OCI-M1 (cell line): ENCODE measurements around the gene GNA14.

Source experiments
- DNase-seq: peaks from one replicate; lab custom pipeline; 2025; lab: John Stamatoyannopoulos, UW

GNA14 gene

DNA sequence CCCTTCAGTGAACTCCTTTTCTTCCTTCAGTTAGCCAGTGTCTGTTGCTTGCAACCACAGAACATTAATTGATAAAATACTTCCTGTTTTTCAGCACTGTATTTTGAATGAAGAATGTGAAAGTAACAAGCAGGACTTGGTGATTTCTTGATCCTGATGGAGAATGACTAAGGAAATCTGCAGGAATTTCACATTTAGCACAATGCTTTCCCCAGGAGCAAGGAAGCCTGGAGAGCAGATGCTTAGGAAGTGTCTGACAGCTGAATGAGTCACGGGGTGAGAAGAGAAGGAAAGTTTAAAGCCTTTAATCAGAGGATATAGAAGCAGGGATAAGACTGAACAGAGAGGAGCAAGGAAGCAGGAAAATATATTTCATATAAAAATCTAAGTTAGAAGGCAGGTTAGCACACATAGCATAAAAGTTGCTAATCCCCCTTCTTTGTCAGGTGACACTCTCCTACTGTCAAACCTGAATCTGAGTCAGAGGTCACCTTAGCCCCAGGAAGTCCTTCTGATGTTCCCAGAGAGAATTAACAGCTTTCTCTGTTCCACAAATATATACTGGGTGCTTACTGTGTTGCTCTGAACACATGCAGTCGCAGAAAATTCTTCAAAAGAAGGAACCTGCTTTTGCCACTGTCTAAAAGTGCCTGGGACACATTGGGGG is 59.7 kb downstream of the GNA14 start:
- DNase-seq: peak; percentile 74

DNA sequence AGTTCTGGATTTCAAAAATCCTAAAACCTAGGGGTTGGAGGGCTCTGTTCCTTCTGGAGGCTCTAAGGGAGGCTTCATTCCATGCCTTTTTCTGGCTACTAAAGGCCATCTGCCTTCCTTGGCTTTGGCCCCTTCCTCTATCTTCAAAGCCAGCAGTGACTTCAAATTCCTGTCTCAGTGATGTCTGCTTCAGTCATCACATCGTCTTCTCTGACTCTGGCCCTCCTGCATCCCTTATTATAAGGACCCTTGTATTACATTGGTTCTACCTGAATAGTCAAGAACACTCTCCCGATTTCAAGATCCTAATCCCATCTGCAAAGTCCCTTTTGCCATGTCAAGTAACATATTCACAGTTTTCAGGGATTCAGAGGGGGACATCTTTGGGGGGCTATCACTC is 60.3 kb downstream of the GNA14 start:
- no peak for DNase-seq

DNA sequence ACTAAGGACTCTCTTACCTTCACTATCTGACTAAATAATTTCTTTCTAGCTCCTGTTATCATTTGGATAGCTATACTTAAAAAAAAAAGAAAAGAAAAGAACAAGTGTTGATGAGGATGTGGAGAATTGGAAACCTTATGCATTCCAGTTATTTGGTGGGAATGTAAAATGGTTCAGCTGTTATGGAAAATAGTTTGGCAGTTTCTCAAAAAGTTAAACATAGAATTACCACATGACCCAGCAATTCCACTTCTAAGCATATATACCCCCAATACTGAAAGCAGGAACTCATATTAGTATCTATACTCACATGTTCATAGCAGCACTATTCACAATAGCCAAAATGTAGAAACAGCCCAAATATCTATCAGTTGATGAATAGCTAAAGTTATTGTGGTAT is 61.1 kb downstream of the GNA14 start:
- DNase-seq: no peak

DNA sequence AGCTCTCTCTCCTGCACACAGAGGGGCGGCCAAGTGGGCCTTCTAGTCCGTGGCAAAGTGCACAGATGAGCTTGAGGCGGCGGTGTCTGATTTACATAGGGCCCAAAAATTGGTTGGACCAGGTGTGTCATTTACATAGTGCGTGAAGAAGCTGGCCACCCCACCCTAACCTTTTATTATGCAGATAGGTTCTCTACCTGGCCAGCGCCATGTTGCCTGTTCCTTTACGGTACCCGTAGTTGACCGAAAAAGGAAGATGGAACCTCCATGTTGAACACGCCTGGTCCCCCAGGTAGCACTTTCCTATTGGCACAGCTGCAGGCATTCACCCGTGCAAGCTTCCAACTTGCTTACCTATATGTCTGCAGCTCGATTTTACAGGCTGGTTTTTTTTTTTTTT is 61.5 kb downstream of the GNA14 start:
- DNase-seq: no peak

DNA sequence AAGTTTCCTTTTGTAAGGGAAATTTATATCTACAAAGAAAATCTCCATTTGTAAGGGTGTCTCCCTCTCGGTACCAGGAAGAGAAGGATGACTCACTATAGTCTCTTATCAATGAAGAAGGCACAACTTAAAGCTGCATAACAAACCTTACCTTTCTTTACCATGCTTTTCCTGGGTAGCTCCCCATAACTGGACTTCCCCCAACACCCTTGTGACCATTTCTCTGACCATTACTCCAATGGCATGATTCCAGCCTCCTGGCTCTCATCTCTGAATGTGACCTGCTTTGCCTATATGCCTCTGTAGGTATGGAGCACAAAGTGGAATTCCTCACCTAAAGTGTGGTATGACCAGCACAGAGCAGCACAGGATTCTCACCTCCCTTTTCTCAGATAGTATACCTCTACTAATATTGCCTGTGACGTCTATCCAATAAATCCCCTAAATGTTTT is 62.8 kb downstream of the GNA14 start:
- DNase-seq: peak; percentile 66

DNA sequence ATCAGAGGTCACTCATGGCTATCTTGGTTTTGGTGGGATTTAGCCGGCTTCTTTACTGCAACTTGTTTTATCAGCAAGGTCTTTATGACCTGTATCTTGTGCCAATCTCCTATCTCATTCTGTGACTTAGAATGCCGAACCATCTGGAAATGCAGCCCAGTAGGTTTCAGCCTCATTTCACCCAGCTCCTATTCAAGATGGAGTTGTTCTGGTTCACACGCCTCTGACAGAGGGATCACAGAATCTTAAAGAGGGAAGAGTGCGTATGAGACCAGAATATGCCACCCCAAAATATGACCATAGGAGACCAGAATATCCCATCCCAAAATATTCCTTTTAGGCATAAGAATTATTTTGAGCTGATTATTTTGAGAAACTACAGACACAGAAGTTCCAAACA is 63.2 kb downstream of the GNA14 start:
- DNase-seq: peak; percentile 42

DNA sequence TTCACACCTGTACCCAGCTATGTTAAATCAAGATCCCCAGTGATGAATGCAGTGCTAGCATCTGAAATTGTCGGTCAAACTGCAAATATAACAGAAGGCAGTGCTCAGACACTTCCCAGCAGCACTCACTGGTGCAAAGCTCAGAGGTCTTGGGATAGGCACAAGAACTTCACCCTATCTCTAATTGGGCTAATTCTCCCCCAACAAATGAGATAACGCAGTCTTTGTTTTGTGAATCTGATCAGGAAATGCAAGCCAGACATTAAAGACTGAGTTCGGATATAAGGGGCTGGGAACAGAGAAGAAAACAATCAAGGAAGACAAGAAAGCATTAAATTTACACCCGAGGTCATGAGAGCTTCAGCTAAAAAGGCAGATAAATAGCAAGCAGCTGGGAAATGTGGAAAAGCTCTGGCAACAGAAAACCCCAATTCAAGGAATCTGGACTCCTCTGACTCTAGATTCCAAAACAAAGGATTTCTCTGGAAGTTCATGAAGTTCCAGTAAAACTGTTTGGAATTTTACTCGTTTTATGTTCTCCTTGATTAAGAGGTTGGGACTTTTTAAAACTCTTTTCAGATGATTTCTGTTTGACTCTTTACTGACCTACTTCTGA is 65.1 kb downstream of the GNA14 start:
- DNase-seq: no peak

DNA sequence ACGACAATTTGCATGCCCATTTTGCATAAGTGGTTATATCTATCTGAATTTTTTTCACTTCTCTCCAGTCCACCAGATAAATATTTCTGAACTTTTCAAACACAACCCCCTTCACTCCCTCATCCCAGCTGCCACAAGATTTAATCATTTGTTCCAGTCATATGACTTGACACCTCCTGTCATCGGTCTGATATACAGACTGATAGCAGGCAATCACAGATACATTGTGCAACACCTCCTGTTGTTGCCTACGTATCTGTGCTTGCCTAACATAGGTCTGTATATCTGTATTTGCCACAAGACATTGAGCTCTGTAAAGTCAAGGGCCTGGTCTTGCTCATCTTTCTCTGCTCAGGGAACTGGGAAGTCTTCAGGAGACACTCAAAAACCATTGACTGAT is 65.6 kb downstream of the GNA14 start:
- DNase-seq: peak; percentile 31

DNA sequence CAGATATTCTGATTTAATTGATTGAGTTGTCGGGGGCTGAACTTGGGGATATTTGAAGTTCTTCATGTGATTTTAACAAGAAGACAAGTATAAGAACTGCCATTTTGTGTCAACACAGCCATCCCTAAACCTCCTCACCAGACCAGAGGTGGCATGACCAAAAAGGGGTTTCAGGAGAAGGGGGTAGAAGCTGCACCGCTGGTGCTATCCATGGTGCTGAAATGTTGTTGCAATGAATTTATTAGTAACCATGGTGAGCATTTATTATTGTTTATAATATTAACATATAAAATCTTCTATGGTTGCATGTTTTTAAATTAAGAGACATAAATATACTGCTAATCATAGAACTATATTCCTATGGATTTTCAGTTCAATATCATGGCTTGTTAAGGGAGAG is 72.3 kb downstream of the GNA14 start:
- DNase-seq: peak; percentile 49

DNA sequence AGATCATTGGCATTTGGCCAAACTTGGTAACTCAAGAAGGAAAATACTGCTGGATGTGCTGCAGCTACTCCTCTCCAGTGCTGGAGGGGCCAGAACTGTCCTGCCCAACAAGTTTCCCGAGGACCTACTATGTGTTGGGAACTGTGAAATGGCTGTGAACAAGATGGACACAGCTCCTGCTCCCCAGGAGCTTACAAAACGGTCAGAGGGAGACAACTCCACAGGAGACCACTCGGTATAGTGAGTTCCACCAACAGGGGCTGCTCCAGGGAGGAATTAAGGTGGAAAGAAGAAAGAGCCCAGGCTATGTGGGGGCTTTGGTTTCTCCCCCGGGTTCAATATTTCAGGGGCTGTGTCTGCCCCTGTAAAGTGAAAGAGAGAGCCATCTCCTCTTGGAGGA is 78.8 kb downstream of the GNA14 start:
- DNase-seq: no peak

DNA sequence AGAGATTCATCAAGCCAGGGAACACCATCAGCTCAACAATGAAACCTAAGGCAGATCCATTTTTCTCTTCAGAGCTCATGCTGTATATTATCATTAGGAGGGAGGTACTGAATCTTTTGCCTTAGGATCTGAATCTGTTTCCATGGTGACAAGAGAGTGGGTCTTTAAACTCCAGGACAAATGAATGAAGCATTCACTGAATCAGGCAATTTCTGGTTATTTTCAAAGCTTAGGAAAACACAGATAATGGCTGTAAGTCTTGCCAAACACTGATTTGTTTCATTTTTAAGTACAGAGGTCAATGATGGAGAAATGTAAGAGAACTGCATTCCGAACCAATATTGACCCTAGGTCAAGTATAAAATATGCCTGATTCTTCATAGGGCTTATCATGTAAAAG is 84.9 kb downstream of the GNA14 start:
- no peak for DNase-seq

DNA sequence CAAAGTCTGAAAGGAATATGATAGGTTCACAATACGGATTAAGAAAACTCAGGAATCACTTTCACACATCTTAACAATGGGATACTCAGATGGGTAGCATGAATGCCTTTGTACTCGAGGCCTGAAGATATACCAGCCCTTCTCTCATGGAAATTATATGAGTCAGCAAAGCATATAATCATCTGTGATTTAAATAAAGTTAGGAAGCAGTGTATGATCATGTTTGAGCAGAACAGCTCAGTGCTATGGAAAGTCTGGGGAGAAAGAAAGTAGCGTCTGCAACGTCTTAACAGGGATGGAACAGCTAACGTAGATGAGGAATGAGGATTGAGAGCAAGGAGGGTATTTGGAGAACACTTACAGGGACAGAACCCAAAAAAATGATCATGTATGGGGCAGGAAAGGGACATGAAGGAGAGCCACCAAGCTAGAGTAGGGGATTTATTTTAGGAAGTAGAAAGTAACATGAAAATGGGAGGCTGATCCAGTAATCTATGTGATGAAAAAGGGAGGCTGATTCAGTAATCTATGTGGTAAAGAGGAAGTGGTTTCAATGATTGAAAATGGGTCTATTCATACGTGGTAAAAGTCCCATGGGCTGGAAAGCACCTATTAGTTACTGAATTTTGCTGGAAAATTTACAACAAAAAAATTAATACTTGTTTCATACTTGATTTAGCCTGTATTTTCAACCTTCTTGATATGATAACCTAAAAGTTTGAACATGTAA is 85.9 kb downstream of the GNA14 start:
- DNase-seq: peak; percentile 34

DNA sequence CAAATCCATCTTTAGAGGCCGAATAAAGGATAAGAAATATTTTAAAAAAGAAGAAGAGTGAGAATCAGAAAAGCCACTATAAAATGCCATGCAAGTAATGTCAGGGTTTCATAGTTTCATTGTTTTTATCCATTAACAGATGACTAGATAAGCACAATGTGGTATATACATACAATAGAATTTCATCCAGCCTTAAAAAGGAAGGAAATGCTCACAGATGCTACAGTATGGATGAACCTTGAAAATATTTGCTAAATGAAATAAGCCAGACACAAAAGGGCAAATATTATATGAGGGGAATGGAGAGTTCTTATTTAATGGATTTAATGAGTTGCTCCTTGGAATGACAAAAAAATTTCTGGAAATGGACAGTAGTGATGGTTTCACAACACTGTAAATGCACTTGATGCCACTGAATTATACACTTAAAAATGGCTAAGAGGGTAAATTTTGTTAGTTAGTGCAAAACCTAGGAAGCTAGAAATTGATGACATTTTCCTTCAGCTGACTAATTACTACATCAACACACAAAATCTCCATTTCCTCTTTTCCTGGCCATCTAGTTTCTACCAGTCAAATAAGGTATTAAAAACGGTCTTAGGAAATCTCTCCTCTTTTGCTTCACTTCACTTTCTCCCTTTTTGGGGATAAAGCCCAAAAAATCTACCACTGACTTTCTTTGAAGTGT is 86.6 kb downstream of the GNA14 start:
- peak; percentile 3 for DNase-seq

DNA sequence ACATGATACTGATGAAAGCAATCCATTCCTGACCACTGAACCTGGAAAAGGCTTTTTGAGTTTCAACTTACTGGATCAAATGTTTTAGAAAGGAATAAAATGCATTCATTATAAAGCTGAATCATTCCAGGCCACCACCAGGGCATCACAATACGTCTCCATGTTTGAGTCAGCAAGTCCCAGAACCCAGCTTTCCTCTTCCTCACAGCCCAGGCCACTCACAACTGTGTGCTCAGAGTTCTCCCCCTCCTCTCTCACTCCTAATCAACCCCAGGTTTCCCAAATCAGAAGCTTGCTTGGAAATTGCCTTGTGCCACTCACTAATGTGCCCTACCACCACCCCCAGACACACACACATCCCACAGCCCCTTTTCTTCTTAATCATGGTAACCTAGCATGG is 91.7 kb downstream of the GNA14 start:
- no peak for DNase-seq

DNA sequence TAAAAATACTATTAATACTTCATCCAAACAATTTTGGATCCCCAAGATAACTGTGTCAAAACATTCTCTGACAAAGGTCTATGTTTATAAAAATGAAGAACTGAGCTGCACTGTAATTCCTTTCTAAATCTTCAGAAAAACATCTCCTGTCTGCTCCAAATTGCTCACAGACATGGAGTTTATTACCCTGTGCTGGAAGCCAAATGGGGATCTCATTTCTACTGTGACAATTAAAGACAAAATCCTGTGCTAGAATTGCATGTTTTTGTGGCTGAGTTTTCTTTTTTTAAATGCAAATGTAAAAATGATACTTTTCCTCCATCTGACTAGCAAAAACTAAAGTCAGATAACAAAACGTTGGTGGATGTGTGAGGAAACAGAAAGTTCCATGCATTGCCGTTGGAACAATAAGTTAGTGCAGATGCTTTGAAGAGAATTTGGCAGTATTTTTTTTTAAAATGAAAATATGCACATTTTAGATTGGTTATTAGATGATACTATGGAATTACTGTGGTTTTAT is 93.5 kb downstream of the GNA14 start:
- DNase-seq: no peak

DNA sequence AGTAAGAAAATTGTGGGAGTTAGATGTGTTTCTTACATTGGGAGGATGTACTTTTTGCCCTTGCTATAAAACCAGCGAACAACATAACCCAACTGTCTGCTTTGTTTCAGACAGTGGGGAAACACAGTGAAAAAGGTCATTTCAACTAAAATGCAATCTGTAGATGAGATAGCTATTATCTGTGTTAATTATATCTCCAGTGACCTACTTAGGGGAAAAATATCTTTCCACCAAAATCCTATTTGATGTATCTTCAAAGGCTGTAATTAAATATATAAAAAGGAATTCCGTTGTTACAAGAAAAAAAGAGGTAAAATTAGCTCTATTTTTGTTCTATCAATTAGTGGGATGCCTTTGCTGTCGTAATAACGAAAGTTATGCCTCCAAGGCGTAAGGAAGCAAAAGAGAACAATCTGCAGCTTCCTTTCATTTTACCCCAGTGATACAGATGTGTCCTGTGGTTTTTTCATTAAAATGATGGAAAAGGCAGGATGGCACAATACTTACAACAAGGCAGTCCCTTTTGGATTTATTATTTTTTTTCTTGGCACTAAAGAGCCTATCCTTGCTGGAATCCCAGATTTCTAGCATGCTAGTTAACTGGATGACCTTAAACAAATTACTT is 100.9 kb downstream of the GNA14 start:
- DNase-seq: no peak

DNA sequence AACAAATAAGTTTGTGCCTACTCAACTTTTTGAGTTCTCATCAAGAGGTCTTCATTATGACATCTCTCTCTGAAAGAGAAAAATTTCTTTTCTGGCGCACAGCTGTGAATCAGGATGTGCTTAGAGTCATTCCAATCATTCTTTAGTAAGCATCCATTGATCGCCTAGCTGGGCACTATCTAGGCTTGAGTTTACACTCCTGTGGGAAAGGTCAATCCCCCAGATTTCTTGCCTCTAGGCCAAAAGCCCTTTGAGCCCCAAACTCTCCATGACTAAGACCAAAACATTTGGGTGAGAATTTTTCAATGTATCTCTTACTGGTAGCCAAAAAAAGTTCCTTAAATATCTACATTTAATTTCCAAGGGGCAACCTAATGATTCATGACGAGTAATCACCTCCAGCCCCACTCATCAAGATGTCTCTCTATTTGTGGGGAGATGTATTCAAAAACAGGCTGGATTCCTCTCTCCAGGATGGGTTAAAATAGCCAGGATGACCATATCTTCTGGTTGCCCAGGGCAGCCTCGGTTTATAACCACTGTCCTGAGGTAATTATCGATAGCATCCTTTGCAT is 101.7 kb downstream of the GNA14 start:
- no peak for DNase-seq

DNA sequence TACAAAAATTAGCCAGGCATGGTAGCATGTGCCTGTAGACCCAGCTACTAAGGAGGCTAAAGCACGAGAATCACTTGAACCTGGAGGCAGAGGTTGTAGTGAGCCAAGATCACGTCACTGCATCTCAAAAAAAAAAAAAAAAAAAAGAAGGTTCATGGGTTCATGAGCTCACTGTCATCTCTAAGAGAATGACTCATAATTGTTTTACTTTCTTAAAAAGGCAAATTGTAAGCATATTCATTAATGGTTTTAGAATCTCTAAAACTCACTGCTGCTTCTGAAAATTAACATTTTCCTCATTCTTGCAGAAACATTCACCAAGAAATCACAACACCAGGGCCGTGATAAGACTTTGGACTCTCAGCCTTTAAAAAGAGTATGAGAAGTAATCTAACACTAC is 103.6 kb downstream of the GNA14 start:
- no peak for DNase-seq

DNA sequence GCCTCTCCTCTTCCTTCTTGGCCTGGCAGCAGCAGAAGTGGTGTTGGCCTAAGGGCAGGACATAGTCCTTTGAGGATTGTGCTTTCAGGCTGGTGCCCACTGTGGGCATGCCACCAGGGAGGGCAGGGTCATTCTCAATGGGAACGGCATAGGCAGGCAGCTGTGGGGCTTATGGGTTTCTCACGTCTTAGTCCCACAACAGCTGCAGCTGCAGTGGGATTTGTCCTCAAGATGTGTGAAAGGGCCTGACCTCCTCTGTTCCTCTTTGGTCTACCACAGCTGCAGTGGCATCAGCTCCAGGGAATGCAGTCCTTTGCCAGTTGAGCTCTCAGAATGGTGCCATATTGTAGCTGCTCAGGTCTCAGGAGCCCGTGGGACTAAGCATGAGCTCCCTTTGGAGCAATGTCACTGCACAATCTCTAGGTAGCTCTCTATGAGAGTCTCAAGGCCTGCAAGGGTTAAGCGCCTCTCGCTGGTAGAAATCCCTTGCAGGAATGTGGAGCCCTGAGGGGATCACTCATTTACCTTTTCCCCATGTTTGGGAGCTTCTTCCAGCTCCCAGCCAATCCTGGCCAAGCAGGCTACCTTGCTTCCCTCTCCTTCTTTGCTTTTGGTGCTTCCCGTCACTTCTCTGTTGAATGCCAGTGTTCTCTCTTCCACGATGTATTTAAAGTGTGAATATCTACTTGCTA is 104.8 kb downstream of the GNA14 start:
- DNase-seq: no peak

DNA sequence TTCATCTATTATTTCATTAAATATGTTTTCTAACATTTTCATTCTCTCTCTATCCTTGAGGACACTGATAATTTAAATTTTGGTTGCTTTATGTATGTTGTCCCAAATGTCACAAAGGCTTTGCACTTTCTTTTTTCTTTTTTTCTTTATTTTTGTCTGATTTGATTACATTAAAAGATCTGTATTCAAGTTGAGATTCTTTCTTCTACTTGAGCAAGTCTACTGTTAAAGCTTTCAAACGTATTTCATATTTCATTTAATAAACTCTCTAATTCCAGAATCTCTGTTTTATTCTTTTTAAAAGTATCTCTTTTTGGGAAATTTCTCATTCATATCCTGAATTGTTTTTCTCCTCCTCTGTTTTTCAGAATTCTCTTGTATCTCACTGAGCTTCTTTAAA is 106.5 kb downstream of the GNA14 start:
- DNase-seq: peak; percentile 3

DNA sequence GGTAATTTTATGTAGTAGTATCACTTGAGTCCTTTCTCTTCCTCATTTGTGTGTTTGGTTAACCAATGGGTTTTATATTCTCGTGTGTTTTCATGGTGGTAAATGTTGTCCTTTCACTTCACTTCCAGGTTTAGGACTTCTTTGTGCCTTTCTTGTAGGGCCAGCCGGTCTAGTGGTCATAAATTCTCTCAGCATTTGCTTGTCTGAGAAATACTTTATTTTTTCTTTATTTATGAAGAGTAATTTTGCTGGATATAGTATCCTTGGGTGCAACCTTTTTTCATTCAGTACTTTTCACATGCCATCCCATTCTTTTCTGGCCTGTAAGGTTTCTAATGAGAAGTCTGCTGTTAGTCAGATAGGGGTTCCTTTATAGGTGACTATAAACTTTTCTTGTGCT is 107.1 kb downstream of the GNA14 start:
- DNase-seq: no peak
